Testis (tissue), 3 donors: ENCODE measurements around the gene C16orf92. TPM values are rescaled to one million over a fixed set of nuclear protein-coding genes. Genes with fewer than 3 reads are reported as not detected.

Experiments used
- DNase-seq: peaks from one replicate; pipeline ENCODE4 v3.0.0-alpha.2; 2019
- H3K27ac ChIP-seq, 2 donors: fragments of 200-600 bp; sonication (generic); one replicate each; pipeline ENCODE4 v1.5.1; 2019
- H3K27me3 ChIP-seq: fragments of 200-600 bp; sonication (generic); one replicate; pipeline ENCODE4 v1.5.1; 2019
- H3K36me3 ChIP-seq: fragments of 200-600 bp; sonication (generic); one replicate; pipeline ENCODE4 v1.5.1; 2017; ENCODE audit warnings: low read depth; ENCODE audit errors: missing control alignments
- H3K4me1 ChIP-seq: fragments of 200-600 bp; sonication (generic); one replicate; pipeline ENCODE4 v1.5.1; 2019
- H3K4me3 ChIP-seq, 2 donors: fragments of 200-600 bp; sonication (generic); one replicate each; pipeline ENCODE4 v1.5.1; 2017 to 2019
- H3K9me3 ChIP-seq: fragments of 200-600 bp; sonication (generic); one replicate; pipeline ENCODE4 v1.5.1; 2017
- CTCF ChIP-seq, 3 experiments: fragments of 450-650 bp in 2 of 3; fragments of 200-600 bp in 1 of 3; sonication (generic) in 1 of 3; IDR thresholded peaks; one replicate each; pipeline ENCODE4 v1.5.1; 2016 to 2019; ENCODE audit warnings: antibody characterized with exemption in 3 of 3, mild to moderate bottlenecking in 2 of 3, moderate library complexity in 1 of 3
- POLR2A ChIP-seq: fragments of 450-650 bp; IDR thresholded peaks from one replicate; pipeline ENCODE4 v1.6.1; 2017; ENCODE audit warnings: antibody characterized with exemption, mild to moderate bottlenecking, moderate library complexity
- WGBS, 2 donors: methylation state at CpG; one replicate each; pipeline ENCODE4 v1.1.5; 2018; 5-methylcytosine and 5-hydroxymethylcytosine counted together
- intact Hi-C: fragments of 100-400 bp; cut with DNase I; formaldehyde crosslinking; loops from one replicate; pipeline ENCODE4 v1.15.1; 2023; ENCODE audit warnings: low total_unique reads
- polyA plus RNA-seq: library from polyadenylated mRNA; stranded (reverse); fragments of 350-450 nt; fragmentation: Illumina TruSeq; extraction: RNeasy Lipid Tissue Mini Kit (QIAGEN cat#74804); gene quantifications from one replicate; pipeline ENCODE4 v1.2.3, GENCODE V29; 2014; ENCODE audit warnings: low read depth, low replicate concordance; ENCODE audit not compliant: insufficient read depth
- total RNA-seq, 2 donors: library from RNA; depleted of rRNA; stranded (reverse); fragments of >200 nt; gene quantifications; one replicate each; pipeline ENCODE4 v1.2.3, GENCODE V29; 2016

The C16orf92 gene
- total and polyA plus RNA-seq, 3 donors from 2014 or later: 12.4 to 91.3 (median 20.3) TPM

DNA sequence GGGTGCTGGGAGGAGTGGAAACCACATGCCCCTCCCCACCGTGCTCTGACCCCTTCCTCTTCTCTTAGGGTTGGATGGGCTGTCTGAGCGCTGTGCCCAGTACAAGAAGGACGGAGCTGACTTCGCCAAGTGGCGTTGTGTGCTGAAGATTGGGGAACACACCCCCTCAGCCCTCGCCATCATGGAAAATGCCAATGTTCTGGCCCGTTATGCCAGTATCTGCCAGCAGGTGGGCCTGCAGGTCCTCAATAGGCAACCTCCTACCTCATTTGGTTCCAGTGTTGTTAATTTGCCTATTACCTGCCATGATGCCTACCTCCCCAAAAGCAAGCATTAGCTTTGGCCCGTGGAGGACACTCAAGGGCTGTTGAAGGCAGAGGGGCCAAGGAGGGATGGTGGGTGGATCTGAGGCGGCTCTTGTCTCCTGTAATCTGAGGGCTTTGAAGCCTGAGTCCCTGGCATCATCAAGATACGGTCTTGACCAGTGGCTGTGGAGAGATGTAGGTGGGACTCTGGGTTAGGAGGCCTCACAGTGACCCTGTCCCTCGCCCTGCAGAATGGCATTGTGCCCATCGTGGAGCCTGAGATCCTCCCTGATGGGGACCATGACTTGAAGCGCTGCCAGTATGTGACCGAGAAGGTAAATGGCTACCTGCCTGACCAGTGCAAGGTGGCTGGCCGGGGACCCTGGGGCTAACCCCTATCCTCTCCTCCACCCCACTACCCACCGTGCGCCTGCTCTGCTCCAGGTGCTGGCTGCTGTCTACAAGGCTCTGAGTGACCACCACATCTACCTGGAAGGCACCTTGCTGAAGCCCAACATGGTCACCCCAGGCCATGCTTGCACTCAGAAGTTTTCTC is 46.0 kb downstream of the C16orf92 start:
- Histone ChIP-seq H3K27ac (peak overlapping the region; percentile 61 to 68), H3K36me3 (no peaks in the 10 kb centered on the region), H3K9me3 (no peaks in the 10 kb centered on the region), H3K4me1 (peaks cover 43% of the 10 kb centered on the region), H3K4me3 (no peak overlapping the region), H3K27me3 (no peaks in the 10 kb centered on the region)
- 81% methylated on average over 11 to 17 of the region's 17 CpGs for WGBS, 2 donors
- DNase-seq: no peak
- intact Hi-C loops: no loop called here
- TF ChIP-seq CTCF (IDR thresholded peaks at IDR 0.05): peak; percentile 9 to 43 (median 21)
- no peak for TF ChIP-seq POLR2A

GRCh38 chr16:30069611-30070462 is 46.8 kb downstream of the C16orf92 start:
- Histone ChIP-seq H3K36me3 (no peaks in the 10 kb centered on the region), H3K27ac (peak overlapping the region; percentile 61 to 68), H3K4me3 (no peak overlapping the region), H3K9me3 (no peaks in the 10 kb centered on the region), H3K27me3 (no peaks in the 10 kb centered on the region), H3K4me1 (peaks cover 40% of the 10 kb centered on the region)
- WGBS, 2 donors: 45 to 70% methylated on average over 27 to 31 of the region's 31 CpGs
- TF ChIP-seq CTCF (IDR thresholded peaks at IDR 0.05) (no peak), POLR2A (no peak)
- peak; percentile 89 for DNase-seq
- intact Hi-C loops: no loop called here

- Histone ChIP-seq H3K36me3 (no peaks in the 10 kb centered on the region), H3K27ac (peak overlapping the region; percentile 61 to 68), H3K4me1 (peaks cover 45% of the 10 kb centered on the region), H3K4me3 (no peak overlapping the region), H3K9me3 (no peaks in the 10 kb centered on the region), H3K27me3 (no peaks in the 10 kb centered on the region)
- DNase-seq: no peak
- no peak for TF ChIP-seq POLR2A
- no peak for TF ChIP-seq CTCF (IDR thresholded peaks at IDR 0.05)
- intact Hi-C loops: no loop called here
These were observed 47.5 kb downstream of the C16orf92 start for GRCh38 chr16:30070490-30070889.

Other genes starting within 250 kb of the C16orf92 start
- under 1 TPM in 1 of 2 donors, not detected in 1; 0.12 TPM for gene ZG16, start 244.9 kb upstream of the C16orf92 start, total RNA-seq
- not detected for gene ZG16, start 244.9 kb upstream of the C16orf92 start, polyA plus RNA-seq
- 10 to 100 TPM; 79.8 to 85.1 TPM for gene KIF22, start 232.4 kb upstream of the C16orf92 start, total RNA-seq
- 69.6 TPM for gene KIF22, start 232.4 kb upstream of the C16orf92 start, polyA plus RNA-seq
- gene MAZ, start 216.7 kb upstream of the C16orf92 start, total RNA-seq: 100 to 1,000 TPM; 173 to 186 TPM
- 217 TPM for gene MAZ, start 216.7 kb upstream of the C16orf92 start, polyA plus RNA-seq
- gene PRRT2, start 211.0 kb upstream of the C16orf92 start, total RNA-seq: 10 to 100 TPM; 13.3 to 18.0 TPM
- gene PRRT2, start 211.0 kb upstream of the C16orf92 start, polyA plus RNA-seq: 8.0 TPM
- 10 to 100 TPM; 53.0 to 68.4 TPM for gene PAGR1, start 207.0 kb upstream of the C16orf92 start, total RNA-seq
- 36.1 TPM for gene PAGR1, start 207.0 kb upstream of the C16orf92 start, polyA plus RNA-seq
- 100 to 1,000 TPM; 147 to 224 TPM for gene MVP, start 202.7 kb upstream of the C16orf92 start, total RNA-seq
- gene MVP, start 202.7 kb upstream of the C16orf92 start, polyA plus RNA-seq: 119 TPM
- gene CDIPT, start 160.0 kb upstream of the C16orf92 start, total RNA-seq: 100 to 1,000 TPM in 1 of 2 donors, 10 to 100 TPM in 1; 90.3 to 100 TPM
- 68.7 TPM for gene CDIPT, start 160.0 kb upstream of the C16orf92 start, polyA plus RNA-seq
- gene SEZ6L2, start 123.6 kb upstream of the C16orf92 start, total RNA-seq: 10 to 100 TPM; 43.7 to 57.5 TPM
- gene SEZ6L2, start 123.6 kb upstream of the C16orf92 start, polyA plus RNA-seq: 40.9 TPM
- gene ASPHD1, start 122.7 kb upstream of the C16orf92 start, total RNA-seq: 10 to 100 TPM in 1 of 2 donors, 1 to 10 TPM in 1; 6.2 to 13.7 TPM
- gene ASPHD1, start 122.7 kb upstream of the C16orf92 start, polyA plus RNA-seq: 11.1 TPM
- 100 to 1,000 TPM; 202 to 241 TPM for gene KCTD13, start 97.0 kb upstream of the C16orf92 start, total RNA-seq
- gene KCTD13, start 97.0 kb upstream of the C16orf92 start, polyA plus RNA-seq: 126 TPM
- 100 to 1,000 TPM; 160 to 203 TPM for gene TMEM219, start 61.1 kb upstream of the C16orf92 start, total RNA-seq
- gene TMEM219, start 61.1 kb upstream of the C16orf92 start, polyA plus RNA-seq: 280 TPM
- gene TAOK2, start 49.3 kb upstream of the C16orf92 start, total RNA-seq: 100 to 1,000 TPM; 126 to 140 TPM
- gene TAOK2, start 49.3 kb upstream of the C16orf92 start, polyA plus RNA-seq: 66.5 TPM
- 10 to 100 TPM; 32.1 to 40.2 TPM for gene HIRIP3, start 27.6 kb upstream of the C16orf92 start, total RNA-seq
- gene HIRIP3, start 27.6 kb upstream of the C16orf92 start, polyA plus RNA-seq: 57.3 TPM
- gene INO80E, start 27.0 kb upstream of the C16orf92 start, total RNA-seq: 10 to 100 TPM; 64.0 to 72.3 TPM
- gene INO80E, start 27.0 kb upstream of the C16orf92 start, polyA plus RNA-seq: 98.1 TPM
- gene DOC2A, start 12.2 kb upstream of the C16orf92 start, total RNA-seq: 10 to 100 TPM; 28.3 to 45.3 TPM
- gene DOC2A, start 12.2 kb upstream of the C16orf92 start, polyA plus RNA-seq: 75.1 TPM
- 10 to 100 TPM; 51.8 to 82.7 TPM for gene TLCD3B, start 8.1 kb downstream of the C16orf92 start, total RNA-seq
- gene TLCD3B, start 8.1 kb downstream of the C16orf92 start, polyA plus RNA-seq: 194 TPM
- 100 to 1,000 TPM; 373 to 521 TPM for gene ALDOA, start 42.6 kb downstream of the C16orf92 start, total RNA-seq
- 467 TPM for gene ALDOA, start 42.6 kb downstream of the C16orf92 start, polyA plus RNA-seq
- gene PPP4C, start 52.8 kb downstream of the C16orf92 start, total RNA-seq: 100 to 1,000 TPM in 1 of 2 donors, 10 to 100 TPM in 1; 82.1 to 109 TPM
- 154 TPM for gene PPP4C, start 52.8 kb downstream of the C16orf92 start, polyA plus RNA-seq
- 1 to 10 TPM; 1.3 to 2.9 TPM for gene TBX6, start 68.7 kb downstream of the C16orf92 start, total RNA-seq
- gene TBX6, start 68.7 kb downstream of the C16orf92 start, polyA plus RNA-seq: 1.7 TPM
- gene YPEL3, start 73.0 kb downstream of the C16orf92 start, total RNA-seq: 10 to 100 TPM; 69.4 to 75.3 TPM
- gene YPEL3, start 73.0 kb downstream of the C16orf92 start, polyA plus RNA-seq: 55.3 TPM
- gene GDPD3, start 90.3 kb downstream of the C16orf92 start, total RNA-seq: 1 to 10 TPM; 1.5 to 4.0 TPM
- 7.2 TPM for gene GDPD3, start 90.3 kb downstream of the C16orf92 start, polyA plus RNA-seq
- 10 to 100 TPM; 69.4 to 81.8 TPM for gene MAPK3, start 100.0 kb downstream of the C16orf92 start, total RNA-seq
- 109 TPM for gene MAPK3, start 100.0 kb downstream of the C16orf92 start, polyA plus RNA-seq
- 1 to 10 TPM; 4.4 to 9.6 TPM for gene CORO1A, start 160.4 kb downstream of the C16orf92 start, total RNA-seq
- 19.7 TPM for gene CORO1A, start 160.4 kb downstream of the C16orf92 start, polyA plus RNA-seq
- gene BOLA2B, start 170.5 kb downstream of the C16orf92 start, total RNA-seq: 100 to 1,000 TPM; 133 to 161 TPM
- gene BOLA2B, start 170.5 kb downstream of the C16orf92 start, polyA plus RNA-seq: 70.9 TPM
- gene SLX1A, start 170.7 kb downstream of the C16orf92 start, total RNA-seq: 10 to 100 TPM; 42.4 to 44.8 TPM
- 10.4 TPM for gene SLX1A, start 170.7 kb downstream of the C16orf92 start, polyA plus RNA-seq
- gene SULT1A3, start 176.1 kb downstream of the C16orf92 start, total RNA-seq: 10 to 100 TPM in 1 of 2 donors, 1 to 10 TPM in 1; 6.8 to 20.0 TPM
- gene SULT1A3, start 176.1 kb downstream of the C16orf92 start, polyA plus RNA-seq: 6.4 TPM
- 10 to 100 TPM; 11.0 to 15.7 TPM for gene NPIPB13, start 225.3 kb downstream of the C16orf92 start, total RNA-seq
- 4.7 TPM for gene NPIPB13, start 225.3 kb downstream of the C16orf92 start, polyA plus RNA-seq